Measurements from ENCODE around the gene BCLAF3. TPM values are rescaled to one million over a fixed set of nuclear protein-coding genes. Genes with fewer than 3 reads are reported as not detected.

The BCLAF3 gene
- total RNA-seq, 6 experiments from 2014 or later, result 3.7 to 5.0 (median 4.7) TPM

DNA sequence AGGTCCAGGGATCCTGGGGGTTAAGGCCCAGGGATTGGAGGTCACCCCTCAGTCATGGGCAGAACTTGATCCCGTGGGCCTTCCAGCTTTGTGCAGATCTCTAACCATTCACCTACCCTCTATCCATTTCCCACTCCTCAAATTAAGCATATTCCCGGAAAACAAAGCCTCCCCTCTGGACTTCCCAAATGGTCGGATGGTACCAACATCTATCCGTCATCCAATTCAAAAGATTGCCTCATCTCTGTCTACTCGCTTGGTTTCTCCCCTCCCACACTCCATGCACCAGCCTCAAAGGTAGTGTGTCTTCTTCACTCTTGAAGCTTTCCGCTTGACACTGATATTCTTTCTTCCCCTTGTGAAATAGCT lies 473 bp upstream of the BCLAF3 start:
- no peaks in the 10 kb centered on the region for H3K9me3 Mint-ChIP-seq
- H3K4me3 Mint-ChIP-seq, result peak overlapping the region; percentile 86
- H3K4me1 Mint-ChIP-seq (ENCODE audit: low read depth), result peaks cover 11% of the 10 kb centered on the region
- no peaks in the 10 kb centered on the region for H3K27me3 Mint-ChIP-seq (ENCODE audit: insufficient read depth)
- no peak for DNase-seq
- H3K27ac Mint-ChIP-seq, result peak overlapping the region; percentile 68
- TF ChIP-seq CTCF (IDR thresholded peaks at IDR 0.05), result peak; percentile 46
- peaks cover 3% of the 10 kb centered on the region; the same call in 1 of the 2 replicates for H3K36me3 Mint-ChIP-seq (ENCODE audit: low read depth)

DNA sequence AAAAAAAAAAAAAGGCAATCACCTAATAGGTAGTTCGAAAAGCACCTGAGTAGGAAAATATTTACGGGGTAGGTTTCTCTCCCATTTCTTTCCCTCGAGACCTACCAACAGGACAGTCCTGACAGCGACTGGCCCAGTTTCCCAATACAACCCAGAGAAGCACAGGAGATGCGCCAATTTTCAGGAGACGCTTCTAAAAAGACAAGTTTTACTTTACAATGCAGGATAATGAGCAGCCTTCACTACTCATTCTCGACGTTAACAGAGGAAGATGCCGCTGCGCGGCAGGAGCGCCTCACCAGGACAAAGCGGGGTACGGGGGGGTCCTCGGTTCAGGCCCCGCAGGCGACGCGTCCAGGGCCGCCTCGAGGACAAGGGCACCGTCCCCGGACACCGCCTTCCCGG lies 708 bp downstream of the BCLAF3 start:
- Mint-ChIP-seq H3K4me1 (ENCODE audit: low read depth) (peaks cover 13% of the 10 kb centered on the region), H3K9me3 (no peaks in the 10 kb centered on the region), H3K27ac (peak overlapping the region; percentile 78), H3K27me3 (ENCODE audit: insufficient read depth) (no peaks in the 10 kb centered on the region), H3K4me3 (peak overlapping the region; percentile 92), H3K36me3 (ENCODE audit: low read depth) (peaks cover 4% of the 10 kb centered on the region; the same call in 1 of the 2 replicates)
- no peak for DNase-seq
- TF ChIP-seq CTCF (IDR thresholded peaks at IDR 0.05), result no peak

- no peak for DNase-seq
- Mint-ChIP-seq H3K9me3 (no peaks in the 10 kb centered on the region), H3K4me1 (ENCODE audit: low read depth) (peaks cover 13% of the 10 kb centered on the region), H3K36me3 (ENCODE audit: low read depth) (peaks cover 4% of the 10 kb centered on the region; the same call in 1 of the 2 replicates), H3K27me3 (ENCODE audit: insufficient read depth) (no peaks in the 10 kb centered on the region), H3K4me3 (no peak overlapping the region), H3K27ac (no peak overlapping the region)
- no peak for TF ChIP-seq CTCF (IDR thresholded peaks at IDR 0.05)
Observed at GRCh38 chrX:19987856-19988255, 3.0 kb downstream of the BCLAF3 start.

DNA sequence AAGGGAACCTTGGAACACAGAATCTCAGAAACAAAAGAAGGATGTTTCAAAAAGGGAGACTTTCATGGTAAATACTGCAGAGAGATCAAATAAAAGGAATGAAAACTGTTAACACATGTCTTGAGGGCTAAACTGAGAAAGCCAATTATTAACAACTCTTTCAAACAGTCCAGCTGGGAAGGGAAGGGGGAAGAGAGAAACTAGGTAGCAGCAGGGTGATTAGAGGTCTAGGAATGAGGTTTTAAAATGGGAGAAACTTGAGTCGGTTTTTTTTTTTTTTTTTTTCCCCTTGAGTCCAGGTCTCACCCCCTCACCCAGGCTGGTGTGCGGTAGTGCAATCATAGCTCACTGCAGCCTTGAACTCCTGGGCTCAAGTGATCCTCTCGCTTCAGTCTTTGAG lies 4.3 kb downstream of the BCLAF3 start:
- TF ChIP-seq CTCF (IDR thresholded peaks at IDR 0.05), result no peak
- H3K9me3 Mint-ChIP-seq, result no peaks in the 10 kb centered on the region
- peaks cover 4% of the 10 kb centered on the region; the same call in 1 of the 2 replicates for H3K36me3 Mint-ChIP-seq (ENCODE audit: low read depth)
- H3K27me3 Mint-ChIP-seq (ENCODE audit: insufficient read depth), result no peaks in the 10 kb centered on the region
- no peak overlapping the region for H3K4me3 Mint-ChIP-seq
- no peak for DNase-seq
- H3K27ac Mint-ChIP-seq, result no peak overlapping the region
- H3K4me1 Mint-ChIP-seq (ENCODE audit: low read depth), result peaks cover 16% of the 10 kb centered on the region

DNA sequence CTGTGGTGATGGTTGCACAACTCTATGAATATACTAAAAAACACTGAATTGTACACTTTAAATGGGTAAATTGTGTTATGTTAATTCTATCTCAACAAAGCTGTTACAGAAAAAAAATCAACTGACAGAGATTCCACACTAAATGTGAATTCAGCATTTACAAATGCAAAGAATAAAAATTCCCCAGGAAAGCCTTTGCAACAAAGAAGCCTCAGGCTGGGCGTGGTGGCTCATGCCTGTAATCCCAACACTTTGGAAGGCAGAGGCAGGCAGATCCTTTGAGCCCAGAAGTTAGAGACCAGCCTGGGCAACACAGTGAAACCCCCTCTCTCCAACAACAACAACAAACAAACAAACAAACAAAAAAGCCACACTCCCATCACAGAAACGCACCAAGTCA lies 8.9 kb downstream of the BCLAF3 start:
- DNase-seq, result no peak
- Mint-ChIP-seq H3K27ac (no peak overlapping the region; the same call in 1 of the 2 replicates), H3K4me3 (no peak overlapping the region), H3K9me3 (0 out of 2 replicates have a peak, but pooled peaks cover 6% of the 10 kb centered on the region), H3K36me3 (ENCODE audit: low read depth) (peaks cover 18% of the 10 kb centered on the region), H3K27me3 (ENCODE audit: insufficient read depth) (no peaks in the 10 kb centered on the region), H3K4me1 (ENCODE audit: low read depth) (peaks cover 12% of the 10 kb centered on the region)
- no peak for TF ChIP-seq CTCF (IDR thresholded peaks at IDR 0.05)

GRCh38 chrX:19975845-19976244 lies 15.0 kb downstream of the BCLAF3 start:
- H3K9me3 Mint-ChIP-seq, result 0 out of 2 replicates have a peak, but pooled peaks cover 6% of the 10 kb centered on the region
- H3K4me1 Mint-ChIP-seq (ENCODE audit: low read depth), result no peaks in the 10 kb centered on the region
- H3K27me3 Mint-ChIP-seq (ENCODE audit: insufficient read depth), result no peaks in the 10 kb centered on the region; the same call in 1 of the 2 replicates
- no peak for TF ChIP-seq CTCF (IDR thresholded peaks at IDR 0.05)
- no peak overlapping the region for H3K4me3 Mint-ChIP-seq
- DNase-seq, result no peak
- H3K36me3 Mint-ChIP-seq (ENCODE audit: low read depth), result peaks cover 22% of the 10 kb centered on the region
- H3K27ac Mint-ChIP-seq, result no peak overlapping the region; the same call in 1 of the 2 replicates

Measured in HFFc6 (cell line).